SKM-1 (cell line): ENCODE results near the gene DEGS1.
"Not testable (repeated sequence)": the region's sequence is repeated elsewhere in the genome, so short reads cannot be mapped to it uniquely, and the experiment has no call there.

Source experiments
- DNase-seq: peaks from one replicate; lab custom pipeline; 2025; ENCODE audit not compliant: unreplicated experiment; lab: John Stamatoyannopoulos, UW

DEGS1 gene

DNA sequence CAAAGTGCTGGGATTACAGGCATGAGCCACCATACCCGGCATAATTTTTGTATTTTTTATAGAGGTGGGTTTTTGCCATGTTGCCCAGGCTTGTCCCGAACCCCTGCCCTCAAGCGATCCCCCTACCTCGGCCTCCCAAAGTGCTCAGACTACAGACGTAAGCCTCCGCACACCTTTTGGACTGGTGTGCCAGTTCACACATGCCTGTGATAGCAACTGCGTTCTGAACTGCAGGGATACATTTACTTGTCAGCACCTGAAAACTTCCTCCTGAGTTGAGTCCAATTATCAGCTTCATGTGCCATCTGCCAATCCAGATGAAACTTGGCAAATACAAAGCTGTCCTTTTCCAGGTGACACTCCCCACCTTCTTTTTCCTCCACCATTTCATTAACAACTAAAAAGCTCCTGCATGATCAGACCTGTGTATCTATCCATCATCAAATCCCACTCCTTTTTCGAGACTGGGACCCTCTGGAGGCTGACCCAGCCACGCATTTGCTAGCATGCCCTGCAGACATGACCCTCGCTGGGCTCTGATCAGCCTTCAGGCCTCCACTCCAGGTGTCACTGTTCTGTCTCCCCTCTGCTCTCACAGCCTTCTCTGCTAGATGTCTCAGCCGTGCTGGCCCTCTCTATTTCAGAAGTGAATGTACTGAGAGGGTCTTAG lies 2.1 kb upstream of the DEGS1 start:
- no peak for DNase-seq

DNA sequence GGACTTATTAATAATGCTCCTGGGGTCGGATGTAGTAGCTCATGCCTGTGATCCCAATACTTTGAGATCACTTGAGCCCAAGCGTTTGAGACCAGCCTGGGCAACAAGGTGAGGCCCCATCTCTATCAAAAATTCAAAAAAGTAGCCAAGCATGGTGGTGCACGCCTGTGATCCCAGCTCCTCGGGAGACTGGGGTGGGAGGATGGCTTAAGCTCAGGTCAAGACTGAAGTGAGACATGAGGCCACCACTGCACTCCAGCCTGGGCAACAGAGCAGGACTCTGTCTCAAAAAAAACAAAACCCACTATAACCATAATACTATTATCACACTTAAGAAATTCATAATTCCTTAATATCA lies 1.6 kb upstream of the DEGS1 start:
- DNase-seq, result no peak

DNA sequence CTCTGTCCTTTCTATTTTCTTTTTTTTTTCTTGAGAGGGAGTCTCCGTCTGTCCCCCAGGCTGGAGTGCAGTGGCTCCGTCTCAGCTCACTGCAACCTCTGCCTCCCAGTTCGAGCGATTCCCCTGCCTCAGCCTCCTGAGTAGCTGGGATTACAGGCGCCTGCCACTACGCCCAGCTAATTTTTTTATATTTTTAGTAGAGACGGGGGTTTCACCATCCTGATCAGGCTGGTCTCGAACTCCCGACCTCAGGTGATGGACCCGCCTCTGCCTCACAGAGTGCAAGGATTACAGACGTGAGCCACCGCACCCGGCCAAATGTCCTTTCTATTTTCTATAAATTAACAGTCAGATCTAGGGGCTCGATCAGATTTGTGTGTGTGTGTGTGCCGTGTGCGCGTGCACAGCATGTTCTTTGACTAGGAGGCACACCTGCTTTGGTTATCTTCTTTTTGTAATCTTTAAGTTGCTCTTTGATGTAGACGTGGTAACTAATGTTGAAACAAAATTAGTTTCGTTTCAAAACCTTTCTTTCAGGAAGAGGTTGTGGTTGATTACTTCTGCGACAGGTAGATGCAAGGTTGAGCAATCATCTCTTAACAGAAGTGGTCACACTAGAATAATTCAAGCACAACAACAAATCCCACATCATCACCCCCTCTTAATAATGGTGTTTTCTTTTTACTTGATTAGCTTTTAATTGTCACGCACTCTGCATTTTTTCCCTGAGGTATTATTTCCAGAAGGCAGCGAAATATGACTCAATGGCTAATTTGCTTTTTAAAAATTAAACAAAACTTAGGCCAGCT lies 779 bp upstream of the DEGS1 start:
- peak; percentile 48 for DNase-seq

GRCh38 chr1:224183591-224184312 lies 712 bp downstream of the DEGS1 start:
- DNase-seq, result peak; percentile 55

DNA sequence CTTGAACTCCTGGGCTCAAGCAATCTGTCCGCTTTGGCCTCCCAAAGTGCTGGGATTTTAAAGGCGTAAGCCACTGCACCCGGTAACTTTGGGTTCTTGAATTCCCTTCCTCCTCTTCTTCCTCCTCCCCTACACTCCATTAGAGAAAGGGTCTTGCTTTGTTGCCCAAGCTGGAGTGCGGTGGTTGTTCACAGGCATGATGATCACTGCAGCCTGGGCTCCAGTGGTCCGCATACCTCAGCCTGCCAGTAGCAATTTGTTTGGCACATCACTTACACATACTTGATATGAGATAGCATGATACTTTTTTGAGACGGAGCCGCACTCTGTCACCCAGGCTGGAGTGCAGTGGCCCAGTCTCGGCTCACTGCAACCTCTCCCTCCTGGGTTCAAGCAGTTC lies 2.2 kb downstream of the DEGS1 start:
- DNase-seq, result no peak

- no peak for DNase-seq
These were observed 5.2 kb downstream of the DEGS1 start for GRCh38 chr1:224188286-224188685.

GRCh38 chr1:224189561-224189960 lies 6.5 kb downstream of the DEGS1 start:
- no peak for DNase-seq

DNA sequence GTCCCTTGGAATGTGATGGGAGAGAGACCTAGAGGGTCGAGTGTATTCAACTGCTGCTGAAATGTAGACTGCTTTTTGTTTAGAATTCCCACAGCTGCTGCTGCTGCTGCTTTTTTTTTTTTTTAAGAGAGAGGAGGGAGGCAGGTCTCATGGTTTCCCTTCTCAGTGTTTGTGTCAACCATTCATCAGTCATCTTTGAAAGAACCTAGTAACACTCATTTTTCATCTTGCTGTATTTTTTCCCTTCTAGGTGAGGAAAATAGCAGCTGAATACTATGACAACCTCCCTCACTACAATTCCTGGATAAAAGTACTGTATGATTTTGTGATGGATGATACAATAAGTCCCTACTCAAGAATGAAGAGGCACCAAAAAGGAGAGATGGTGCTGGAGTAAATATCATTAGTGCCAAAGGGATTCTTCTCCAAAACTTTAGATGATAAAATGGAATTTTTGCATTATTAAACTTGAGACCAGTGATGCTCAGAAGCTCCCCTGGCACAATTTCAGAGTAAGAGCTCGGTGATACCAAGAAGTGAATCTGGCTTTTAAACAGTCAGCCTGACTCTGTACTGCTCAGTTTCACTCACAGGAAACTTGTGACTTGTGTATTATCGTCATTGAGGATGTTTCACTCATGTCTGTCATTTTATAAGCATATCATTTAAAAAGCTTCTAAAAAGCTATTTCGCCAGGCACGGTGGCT lies 9.2 kb downstream of the DEGS1 start:
- no peak for DNase-seq

GRCh38 chr1:224193319-224193966 lies 10.4 kb downstream of the DEGS1 start:
- no peak for DNase-seq

GRCh38 chr1:224196813-224197600 lies 14.0 kb downstream of the DEGS1 start:
- DNase-seq, result no peak

DNA sequence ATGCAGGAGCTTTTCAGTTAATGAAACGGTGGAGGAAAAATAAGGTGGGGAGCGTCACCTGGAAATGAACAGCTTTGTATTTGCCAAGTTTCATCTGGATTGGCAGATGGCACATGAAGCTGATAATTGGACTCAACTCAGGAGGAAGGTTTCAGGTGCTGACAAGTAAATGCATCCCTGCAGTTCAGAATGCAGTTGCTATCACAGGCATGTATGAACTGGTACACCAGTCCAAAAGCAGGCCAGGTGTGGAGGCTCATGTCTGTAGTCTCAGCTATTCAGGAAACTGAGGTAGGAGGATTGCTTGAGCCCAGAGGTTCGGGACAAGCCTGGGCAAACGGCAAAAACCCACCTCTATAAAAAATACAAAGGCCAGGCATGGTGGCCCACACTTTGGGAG lies 15.5 kb downstream of the DEGS1 start:
- no peak for DNase-seq

GRCh38 chr1:224199679-224200078 lies 16.6 kb downstream of the DEGS1 start:
- DNase-seq, result no peak

GRCh38 chr1:224201383-224201782 lies 18.3 kb downstream of the DEGS1 start:
- DNase-seq, result no peak

GRCh38 chr1:224201853-224202252 lies 18.8 kb downstream of the DEGS1 start:
- no peak for DNase-seq

- DNase-seq, result peak; percentile 78
These were observed 20.4 kb downstream of the DEGS1 start for GRCh38 chr1:224203243-224204016.

DNA sequence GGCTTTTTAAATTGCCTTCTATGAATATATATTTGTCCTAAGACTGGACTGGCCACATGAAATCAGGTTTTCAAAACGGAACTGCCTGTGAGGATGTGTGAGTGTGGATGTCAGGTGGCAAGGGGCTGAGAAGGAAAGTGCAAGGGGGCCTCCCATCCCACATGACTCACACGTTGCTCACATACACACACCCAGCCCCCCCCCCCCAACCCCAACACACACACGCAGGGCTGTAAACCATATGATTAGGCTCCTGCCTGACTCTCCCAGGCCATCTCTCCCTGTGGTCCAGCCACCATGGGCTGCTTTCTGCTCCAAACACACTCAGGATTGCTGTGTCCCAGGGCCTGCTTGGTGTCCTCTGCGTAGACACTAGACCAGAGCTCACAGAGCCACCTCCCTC lies 22.4 kb downstream of the DEGS1 start:
- peak; percentile 43 for DNase-seq

DNA sequence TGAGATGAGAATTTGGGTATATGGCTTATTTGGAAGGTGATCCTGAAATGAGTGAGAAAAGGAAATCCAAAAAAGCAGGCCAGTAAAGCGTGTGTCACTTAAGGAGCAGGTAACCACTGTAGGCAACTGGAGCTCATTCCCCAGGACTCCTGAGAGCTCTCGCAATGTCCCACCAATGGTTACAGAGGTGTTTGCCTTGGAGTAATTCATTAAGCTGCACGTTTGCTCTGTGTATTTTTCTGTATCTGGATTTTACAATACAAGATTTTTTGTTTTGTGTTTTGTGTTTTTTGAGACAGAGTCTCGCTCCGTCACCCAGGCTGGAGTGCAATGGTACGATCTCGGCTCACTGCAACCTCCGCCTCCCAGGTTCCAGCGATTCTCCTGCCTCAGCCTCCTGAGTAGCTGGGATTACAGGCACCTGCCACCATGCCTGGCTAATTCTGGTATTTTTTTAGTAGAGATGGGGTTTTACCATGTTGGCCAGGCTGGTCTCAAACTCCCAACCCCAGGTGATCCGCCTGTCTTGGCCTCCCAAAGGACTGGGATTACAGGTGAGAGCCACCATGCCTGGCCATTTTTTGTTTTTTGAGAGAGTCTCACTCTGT lies 23.0 kb downstream of the DEGS1 start:
- DNase-seq, result not testable (repeated sequence)

DNA sequence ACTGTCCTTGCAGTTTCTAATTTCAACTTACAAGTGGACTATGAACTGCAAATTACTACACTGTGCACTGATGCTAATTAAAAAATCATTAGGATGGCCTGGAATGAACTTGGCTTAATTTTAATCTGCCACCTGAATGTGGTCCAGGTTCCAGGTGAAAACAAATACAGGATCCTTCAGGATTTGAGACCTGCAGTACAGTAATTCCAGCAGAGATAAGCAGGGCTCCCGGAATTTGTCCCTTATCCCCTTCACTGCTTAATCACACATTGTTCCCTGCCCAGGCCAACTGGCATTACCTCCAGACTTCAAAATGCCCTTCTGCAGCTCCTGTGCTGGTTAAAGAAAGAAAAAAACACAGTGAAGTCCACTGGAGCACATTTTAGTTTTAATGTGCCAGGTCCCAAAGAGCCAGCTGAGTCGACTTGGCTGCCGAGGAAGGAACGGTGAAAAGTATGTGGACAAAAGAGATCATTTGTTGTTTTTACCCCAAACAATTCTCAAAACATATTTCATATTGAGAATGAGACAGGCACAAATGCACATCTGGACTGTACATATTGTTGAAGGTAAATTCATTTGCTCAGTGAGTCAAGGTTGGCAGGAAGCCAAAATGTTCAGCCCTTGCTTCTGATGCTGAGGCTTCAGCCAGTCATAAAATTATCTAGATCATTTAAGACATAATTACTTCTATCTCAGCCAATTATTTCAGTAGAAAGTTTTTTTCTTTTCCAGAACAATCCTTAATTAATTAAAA lies 28.3 kb downstream of the DEGS1 start:
- DNase-seq, result no peak
